CMK (cell line): ENCODE measurements around the gene CEACAM20.
"Not testable (repeated sequence)": the region's sequence is repeated elsewhere in the genome, so short reads cannot be mapped to it uniquely, and the experiment has no call there.

Experiments used
- DNase-seq: peaks from one replicate; pipeline ENCODE4 v3.0.0-alpha.2; 2010; ENCODE audit warnings: low read depth

CEACAM20 gene

DNA sequence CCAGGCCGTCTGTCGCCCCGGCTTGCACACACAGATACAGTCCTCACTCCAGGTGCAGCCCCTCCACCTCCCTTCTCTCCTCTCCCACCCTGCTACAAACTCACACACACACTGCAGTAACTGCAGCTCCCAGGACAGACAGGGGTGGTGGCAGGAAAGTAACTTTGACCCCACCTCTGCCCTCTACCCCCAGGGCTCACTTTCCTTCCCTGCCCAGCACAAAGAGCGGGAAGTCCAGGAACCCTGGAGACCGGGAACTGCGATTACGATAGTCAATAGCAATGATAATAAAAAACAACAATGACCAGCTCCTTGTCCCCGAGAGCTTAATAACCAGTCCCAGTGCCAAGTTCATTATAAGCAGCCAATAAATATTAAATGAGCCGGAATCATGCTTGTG lies at the start of gene CEACAM20:
TSS of gene CEACAM20 (minus strand) at position 140 of the 400 bp plus-strand sequence. CDS start 166 bp downstream, outside the sequence.
- no peak for DNase-seq

DNA sequence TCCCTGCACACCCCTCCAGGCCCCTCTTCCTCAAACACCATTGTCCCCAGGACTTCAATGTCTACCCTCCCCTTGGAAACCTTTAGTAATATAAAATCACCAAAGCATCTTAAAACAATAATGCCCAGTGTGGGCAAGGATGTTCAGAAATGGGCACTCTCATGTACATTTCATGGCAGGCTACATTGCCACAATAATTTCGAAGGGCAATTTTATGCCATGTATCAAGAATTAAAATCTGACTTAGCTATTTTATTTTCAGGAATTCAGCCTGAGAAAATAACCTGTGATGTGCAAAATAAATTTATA lies 48.0 kb upstream of the CEACAM20 start:
- no peak for DNase-seq

DNA sequence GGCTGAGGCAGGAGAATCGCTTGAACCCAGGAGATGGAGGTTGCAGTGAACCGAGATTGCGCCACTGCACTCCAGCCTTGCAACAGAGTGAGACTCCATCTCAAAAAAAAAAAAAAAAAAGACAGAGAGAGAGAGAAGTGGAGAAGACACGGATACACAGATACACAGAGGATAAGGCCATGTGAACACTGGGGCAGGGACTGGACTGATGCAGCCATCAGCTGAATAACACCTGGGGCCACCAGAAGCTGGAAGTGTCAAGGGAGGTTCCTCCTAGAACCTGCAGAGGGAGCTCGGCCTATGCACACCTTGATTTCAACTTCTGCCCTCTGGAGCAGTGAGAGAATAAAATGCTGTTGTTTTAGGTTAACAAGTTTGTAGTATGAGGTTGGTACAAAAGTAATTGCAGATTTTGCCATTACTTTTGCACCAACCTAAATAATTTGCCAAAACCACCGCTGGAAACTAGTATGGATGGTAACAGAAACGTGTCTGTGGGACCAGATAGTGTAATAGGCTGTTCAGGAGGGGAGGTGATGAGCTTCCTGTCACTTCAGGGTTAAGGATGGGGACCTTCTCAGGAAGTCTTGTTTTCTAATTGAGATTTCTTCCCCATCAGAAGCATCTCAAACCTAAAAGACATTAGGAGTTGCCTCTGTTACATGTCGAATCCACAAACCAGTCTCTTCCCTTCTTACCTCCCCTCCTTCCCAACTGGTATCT lies 47.5 kb upstream of the CEACAM20 start:
- DNase-seq = no peak

DNA sequence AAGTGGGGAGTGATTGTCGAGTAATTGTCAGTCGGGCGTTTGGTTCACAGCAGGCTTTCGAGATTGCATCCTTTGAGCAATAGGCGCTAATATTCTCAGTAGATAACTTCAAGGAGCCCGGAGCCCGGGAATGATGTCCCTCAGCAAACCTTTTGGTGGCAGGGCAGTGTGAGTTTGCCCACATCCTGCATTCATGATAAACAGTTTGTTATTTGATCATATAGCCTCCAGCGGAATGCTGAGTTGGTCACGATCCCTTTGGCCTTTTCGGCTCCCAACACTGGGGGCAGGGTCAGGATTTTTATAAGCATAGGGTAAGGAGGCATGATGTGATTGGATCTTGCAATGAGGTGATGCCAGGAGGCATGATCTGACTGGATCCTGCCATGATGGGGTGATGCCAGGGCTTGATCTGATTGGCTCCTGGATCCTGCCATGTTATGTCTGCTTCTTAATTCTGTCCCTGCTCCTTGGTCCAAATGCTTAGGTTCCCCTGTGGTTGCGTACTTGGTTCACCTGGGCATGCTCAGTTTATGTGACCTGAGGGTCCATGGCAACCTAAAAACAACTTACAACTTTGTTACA lies 45.7 kb upstream of the CEACAM20 start:
- DNase-seq = no peak

DNA sequence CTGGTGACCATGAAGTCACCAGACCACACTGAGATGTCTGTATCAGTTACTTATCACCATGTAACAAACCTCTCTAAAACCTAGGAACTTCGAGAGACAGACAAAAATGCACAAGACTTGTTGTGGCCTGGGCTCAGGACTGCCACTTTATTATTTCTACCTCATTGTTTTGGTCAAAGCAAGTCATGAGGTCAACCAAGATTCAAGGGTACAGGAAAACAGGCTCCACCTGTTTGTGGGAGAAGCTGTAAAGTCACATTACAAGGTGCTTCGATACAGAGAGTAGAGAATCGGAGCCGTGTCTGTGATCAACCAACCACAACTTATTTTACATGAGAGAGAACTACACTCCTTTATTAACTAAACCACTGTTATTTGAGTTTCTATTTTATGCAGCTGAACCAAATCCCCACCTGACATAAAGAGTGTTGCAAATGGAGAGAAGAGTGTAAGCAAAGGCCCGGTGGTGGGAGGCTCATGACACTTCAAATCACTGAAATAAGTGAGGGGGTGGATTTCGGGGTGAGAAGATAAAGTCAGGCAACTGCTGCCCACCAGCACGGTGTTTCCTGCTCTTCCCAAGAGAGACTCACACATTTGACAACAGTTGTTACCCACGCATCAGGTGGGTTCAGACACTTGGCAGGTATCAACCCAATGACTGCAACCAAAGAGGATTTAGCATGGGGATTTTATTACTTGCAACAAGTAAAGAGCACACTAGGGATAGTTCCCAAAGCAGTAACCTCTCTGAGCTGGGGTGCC lies 44.9 kb upstream of the CEACAM20 start:
- DNase-seq = no peak

DNA sequence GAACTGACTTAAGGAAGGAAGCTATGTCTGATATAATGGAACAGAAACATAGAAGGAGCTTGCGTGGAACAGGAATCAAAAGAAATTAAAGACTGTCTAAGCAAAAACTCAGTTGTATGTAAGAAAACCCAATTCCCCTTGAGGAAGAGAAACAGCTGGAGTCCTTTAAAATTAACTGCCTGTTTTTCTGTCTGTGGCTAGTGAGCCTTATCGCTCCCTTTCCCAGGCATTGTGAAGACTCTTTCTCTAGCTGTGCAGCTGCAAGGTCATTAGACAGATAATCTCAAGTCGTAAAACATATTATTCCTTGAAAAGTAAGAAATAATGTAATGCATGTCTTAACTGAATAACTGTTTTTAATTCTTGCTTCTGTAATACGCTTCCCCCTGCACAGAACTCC lies 44.2 kb upstream of the CEACAM20 start:
- DNase-seq = no peak

DNA sequence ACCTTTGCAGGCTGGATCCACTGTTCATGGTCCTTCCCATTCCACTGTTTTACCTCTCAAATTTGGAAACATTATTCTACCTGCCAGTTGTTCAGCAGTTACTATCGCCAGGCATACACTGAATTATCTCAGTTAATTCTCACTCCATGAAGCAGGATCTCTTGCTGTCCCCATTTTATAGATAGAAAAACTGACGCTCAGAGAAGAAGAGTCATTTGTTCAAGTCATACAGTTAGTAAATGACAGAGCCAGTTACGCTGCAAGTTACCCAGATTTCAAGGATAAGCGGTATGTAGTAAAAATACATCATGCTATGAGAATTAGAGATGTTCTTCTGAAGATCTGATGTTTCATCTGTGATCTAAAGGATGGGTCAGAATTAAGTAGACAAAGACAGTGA lies 43.7 kb upstream of the CEACAM20 start:
- no peak for DNase-seq

DNA sequence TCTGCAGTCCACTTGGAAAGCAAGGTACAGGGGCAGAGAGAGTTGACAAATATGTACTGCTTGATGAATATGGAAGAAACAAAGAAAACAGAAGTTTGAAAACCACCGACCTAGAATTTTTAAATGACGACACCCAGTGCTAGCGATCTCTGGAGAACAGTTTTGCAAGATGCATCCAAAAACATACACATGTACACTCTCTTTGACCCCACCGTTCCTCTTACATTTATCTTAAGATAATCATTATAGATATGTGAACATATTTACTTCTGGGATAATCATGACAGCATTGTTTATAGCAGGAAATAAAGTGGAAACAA lies 43.1 kb upstream of the CEACAM20 start:
- no peak for DNase-seq

DNA sequence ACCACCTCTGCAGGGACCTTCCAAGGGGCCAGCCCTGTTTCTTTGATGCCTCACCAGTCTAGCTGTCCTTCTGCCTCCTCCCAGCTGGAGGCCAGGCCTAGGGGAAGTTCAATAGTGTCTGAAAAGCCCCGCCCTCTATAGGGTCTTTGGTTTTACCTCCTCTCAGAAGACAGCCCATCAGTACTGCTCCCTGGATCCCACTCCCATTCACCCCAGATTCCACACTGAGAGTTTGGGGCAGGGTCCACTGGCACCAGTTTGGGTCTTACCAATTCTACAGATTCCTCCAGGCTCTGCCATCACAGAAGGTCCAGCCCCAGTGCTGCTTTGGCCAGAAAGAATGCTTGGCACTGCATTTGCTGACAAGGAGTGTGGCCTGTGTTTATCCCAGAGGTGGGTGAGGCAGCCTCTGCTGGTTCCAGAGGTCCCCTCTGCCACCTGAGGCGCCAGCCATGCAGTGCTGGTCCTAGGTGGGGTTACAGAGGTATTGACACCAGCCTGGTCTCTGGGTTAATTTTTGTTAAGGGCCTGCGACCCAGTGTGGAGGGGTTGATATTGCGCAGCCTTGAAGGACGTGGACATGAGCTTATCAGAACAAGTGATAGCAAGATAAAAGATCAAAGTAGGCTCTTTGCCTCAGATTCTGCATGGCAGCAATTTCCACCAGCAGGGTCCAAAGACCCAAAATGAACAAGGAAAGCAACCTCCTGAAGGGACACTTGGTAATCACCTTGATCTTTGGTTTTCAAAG lies 42.5 kb upstream of the CEACAM20 start:
- DNase-seq = no peak

DNA sequence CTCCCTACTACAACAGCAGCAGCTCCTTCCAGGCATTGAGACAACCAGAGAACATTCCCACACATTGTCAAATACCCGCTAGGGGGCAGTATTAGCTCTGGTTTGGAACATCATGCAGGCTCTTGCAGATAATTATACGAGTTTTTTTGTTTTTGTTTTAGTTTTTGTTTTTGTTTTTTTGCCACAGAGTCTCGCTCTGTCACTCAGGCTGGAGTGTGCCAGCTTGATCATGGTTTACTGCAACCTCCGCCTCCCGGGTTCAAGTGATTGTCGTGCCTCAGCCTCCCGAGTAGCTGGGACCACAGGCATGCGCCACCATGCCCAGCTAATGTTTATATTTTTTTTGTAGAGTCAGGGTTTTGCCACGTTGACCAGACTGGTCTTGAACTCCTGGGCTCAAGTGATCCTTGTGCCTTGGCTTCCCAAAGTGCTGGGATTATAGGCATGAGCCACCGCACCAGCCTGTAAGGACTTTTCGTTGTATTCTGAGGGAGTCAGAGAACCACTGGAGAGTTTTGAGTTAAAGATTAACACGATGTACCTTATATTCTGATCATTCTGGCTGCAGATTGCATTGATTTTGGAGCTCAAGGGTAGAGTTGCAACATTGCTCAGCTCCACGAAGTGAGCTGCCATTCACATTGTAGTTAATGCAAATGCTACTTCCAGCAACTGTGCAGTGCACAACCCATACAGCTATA lies 41.7 kb upstream of the CEACAM20 start:
- DNase-seq = peak; percentile 76

DNA sequence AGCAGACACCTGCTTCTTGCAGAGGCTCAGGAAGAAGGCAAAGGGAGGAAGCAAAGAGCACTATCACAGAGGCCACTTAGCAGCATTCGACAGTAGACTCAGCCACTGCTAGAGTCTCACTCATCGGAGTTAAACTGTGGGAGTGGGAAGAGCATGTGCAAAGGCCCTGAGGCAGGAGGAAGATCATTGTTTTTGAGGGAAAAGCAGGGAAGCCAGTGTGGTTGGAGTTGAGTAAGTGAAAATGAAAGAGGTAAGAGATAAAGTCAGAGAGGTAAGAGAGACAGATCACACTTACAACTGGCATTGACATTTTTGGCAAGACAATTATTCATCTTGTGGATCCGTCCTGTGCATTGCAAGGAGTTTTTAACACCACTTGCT lies 41.1 kb upstream of the CEACAM20 start:
- DNase-seq = no peak

DNA sequence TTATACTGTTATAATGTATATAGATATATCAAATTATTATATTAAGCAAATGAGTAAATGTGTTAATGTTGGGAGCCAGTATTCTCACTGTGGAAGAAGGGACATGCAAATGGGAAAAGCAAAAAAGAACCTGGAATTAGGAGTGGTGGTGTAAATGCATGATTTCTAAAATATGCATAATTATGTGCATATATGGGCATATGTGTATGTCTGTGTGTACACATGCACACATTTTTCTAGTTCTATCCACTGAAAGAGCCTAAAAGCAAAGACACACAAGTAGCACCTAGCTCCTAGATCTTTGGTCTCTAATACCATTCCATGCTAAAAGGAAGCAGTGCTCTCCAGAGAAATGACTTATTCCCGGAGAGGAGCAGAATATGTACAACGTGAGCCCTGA lies 38.3 kb upstream of the CEACAM20 start:
- DNase-seq = no peak

DNA sequence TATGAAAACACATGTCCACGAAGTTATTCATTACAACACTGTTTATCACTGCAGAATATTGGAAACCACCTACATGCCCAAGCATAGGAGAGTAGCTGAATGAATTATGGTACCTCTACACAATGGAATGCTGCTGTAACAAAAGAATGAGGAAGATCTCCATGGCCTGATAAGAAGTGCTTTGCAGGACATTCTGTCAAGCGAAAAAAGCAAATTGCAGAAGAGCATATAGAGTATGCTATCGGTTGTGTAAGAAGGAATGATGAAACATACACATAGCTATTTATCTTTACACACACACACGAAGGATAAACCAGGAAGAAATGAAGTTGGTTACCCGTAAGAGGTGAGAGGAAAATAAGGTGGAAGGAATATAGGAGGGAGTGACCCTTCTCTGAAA lies 37.5 kb upstream of the CEACAM20 start:
- DNase-seq = no peak

DNA sequence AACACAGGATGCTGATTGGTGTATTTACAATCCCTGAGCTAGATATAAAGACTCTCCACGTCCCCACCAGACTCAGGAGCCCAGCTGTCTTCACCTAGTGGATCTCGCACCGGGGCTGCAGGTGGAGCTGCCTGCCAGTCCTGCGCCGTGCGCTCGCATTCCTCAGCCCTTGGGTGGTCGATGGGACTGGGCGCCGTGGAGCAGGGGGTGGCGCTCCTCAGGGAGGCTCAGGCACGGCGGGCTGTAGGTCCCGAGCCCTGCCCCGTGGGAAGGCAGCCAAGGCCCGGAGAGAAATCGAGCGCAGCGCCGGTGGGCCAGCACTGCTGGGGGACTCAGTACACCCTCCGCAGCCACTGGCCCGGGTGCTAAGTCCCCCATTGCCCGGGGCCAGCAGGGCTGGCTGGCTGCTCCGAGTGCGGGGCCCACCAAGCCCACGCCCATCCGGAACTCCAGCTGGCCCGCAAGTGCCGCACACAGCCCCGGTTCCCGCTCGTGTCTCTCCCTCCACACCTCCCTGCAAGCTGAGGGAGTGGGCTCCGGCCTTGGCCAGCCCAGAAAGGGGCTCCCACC lies 33.7 kb upstream of the CEACAM20 start:
- DNase-seq = not testable (repeated sequence)

DNA sequence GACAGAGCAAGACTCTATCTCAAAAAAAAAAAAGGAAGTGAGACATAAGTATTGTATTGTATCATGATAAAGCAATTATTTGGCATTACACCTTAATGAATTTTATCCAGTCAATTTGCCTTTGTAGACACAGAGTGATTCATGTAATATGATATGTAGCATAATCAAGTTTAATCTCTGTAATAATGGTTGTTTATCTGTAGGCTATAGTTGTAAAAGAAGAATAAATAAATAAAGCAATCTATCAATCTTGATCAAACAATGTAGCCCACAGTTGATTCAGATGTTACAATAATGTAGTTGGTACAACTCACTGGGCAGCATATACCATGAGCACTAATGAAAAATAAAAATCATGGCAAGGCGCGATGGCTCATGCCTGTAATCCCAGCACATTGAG lies 28.5 kb upstream of the CEACAM20 start:
- DNase-seq = no peak

DNA sequence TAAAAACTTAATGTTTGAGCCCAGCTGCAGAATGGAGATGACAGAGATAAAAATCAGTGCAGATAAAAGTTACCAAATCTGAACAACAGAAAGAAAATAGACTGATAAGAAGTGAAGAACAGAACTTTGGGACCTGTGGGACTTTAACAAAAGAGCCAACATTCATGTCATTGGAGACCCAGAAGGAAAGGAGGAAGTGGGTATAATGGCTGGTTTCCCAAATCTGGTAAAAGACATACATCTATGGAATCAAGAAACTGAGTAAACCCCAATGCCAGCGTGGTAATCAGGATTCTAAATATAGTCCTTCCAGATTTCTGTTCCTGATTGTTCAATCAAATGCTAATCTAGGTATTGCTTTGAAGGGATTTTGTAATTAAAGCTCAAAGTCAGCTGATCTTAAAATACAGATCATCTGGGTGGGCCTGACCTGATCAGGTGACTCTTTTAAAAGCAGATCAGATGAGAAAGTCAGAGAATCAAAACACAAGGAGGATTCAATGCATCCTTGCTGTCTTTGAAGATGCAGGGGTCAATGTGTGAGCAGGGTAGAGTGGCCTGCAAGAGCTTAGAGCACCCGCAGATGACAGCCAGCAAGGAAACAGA lies 25.3 kb upstream of the CEACAM20 start:
- no peak for DNase-seq

DNA sequence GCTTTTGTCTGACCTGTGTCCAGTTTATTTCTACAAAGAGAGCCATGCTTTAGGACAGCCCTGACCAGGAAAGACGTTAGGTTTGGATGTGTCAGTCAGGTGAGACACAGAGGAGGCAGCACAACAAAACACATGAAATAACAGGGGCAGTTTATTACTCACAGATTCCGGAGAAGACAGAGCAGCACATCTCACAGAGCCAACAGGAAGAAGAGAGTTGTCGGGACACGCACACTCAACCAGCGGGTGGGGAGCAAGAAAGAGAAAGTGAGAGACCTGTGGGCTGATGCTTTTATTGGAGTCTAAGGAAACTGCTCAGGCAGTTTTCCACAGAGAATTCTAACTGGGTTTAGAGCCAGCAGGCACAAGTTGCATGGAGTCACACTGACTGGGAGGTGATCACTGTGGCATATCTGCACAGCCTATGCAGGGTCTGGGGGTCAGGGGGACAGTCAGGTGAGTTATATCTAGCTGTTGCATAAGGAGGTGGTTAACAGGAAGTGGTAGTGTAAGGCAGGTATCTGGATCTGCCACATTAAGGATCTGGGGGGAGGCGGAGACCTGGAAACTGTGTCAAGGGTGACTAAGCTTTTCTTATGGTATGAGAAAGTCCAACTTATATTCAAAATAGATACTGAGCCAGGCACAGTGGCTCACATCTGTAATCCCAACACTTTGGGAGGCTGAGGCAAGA lies 24.1 kb upstream of the CEACAM20 start:
- DNase-seq = peak; percentile 54

DNA sequence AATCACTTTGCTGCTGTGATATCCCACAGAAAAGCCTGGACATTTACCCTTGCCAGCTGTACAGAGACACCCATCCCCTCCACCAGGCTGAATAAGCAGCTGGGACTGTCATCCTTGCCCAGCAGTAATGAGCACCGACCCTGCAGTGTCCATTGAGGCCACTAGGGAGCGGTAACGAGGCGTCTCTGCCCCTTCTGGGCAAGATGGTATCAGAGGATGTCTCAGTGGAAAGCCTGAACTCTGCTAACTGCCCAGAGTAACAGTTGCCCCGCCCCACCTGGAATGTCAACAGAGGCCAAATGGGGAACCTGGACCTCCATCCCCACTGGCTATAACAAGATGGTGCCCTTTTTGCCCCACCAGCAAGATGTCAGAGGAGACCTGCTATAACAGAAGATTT lies 22.8 kb upstream of the CEACAM20 start:
- peak; percentile 71 for DNase-seq

DNA sequence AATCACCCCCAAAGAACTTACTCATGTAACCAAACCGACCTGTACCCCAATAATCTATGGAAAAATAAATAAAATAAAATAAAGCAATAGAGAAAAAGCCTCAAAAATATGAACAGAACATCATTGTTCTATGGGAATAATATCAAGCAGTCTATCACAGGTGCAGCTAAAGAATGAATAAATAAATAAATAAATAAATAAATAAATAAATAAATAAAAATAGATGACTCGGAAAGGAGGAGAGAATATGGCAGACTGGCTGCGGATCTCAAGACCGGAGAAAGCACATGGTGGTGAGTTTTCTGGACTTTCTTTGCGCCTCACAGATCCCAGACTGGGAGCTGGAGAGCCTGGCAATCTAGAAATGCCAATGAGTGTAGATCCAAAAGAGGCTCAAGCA lies 22.4 kb upstream of the CEACAM20 start:
- DNase-seq = no peak

DNA sequence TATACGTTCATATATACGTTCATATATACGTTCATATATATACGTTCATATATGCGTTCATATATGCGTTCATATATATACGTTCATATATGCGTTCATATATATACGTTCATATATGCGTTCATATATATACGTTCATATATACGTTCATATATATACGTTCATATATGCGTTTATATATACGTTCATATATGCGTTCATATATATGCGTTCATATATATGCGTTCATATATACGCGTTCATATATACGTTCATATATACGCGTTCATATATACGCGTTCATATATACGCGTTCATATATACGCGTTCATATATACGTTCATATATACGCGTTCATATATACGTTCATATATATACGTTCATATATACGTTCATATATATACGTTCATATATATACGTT lies 21.5 kb upstream of the CEACAM20 start:
- not testable (repeated sequence) for DNase-seq

DNA sequence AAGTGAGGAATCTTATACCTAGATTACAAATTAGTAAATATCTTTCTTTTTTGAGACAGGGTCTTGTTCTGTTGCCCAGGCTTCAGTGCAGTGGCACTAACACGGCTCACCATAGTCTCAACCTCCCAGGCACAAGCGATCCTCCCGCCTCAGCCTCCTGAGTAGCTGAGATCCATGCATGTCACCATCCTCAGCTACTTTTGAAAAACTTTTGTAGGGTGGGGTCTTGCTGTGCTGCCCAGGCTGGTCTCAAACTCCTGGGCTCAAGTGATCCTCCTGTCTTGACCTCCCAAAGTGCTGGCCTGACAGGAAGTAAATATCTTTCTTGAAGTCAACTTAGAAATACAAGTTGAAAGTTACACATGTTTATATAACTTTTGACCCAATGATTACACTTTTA lies 20.0 kb upstream of the CEACAM20 start:
- no peak for DNase-seq
